Measurements from ENCODE around the gene SLC39A12. TPM values are rescaled to one million over a fixed set of nuclear protein-coding genes. Genes with fewer than 3 reads are reported as not detected.

Gene SLC39A12
- total RNA-seq, 2 donors from 2014 or later, result not detected

GRCh38 chr10:18044976-18045720 lies 93.4 kb downstream of the SLC39A12 start:
- no peak overlapping the region for H3K27ac Mint-ChIP-seq
- WGBS, 2 experiments (ENCODE audit: insufficient coverage in 1 of 2, insufficient read length in 1 of 2), result 87 to 88% methylated on average over 7 to 8 of the region's 8 CpGs
- H3K4me1 Mint-ChIP-seq, result peaks cover 7% of the 10 kb centered on the region
- H3K9me3 Mint-ChIP-seq, result no peaks in the 10 kb centered on the region
- H3K4me3 ChIP-seq (ENCODE audit: low read length), result no peak overlapping the region
- no peak overlapping the region for H3K27ac ChIP-seq (ENCODE audit: low read depth, low read length)
- peaks cover 4% of the 10 kb centered on the region for H3K4me1 ChIP-seq (ENCODE audit: control insufficient read depth, insufficient read depth, low read length)
- no peaks in the 10 kb centered on the region for H3K27me3 ChIP-seq (ENCODE audit: control insufficient read depth, insufficient read depth, low read length, poor library complexity, severe bottlenecking)
- H3K4me3 Mint-ChIP-seq, result no peak overlapping the region
- no peaks in the 10 kb centered on the region for H3K27me3 Mint-ChIP-seq (ENCODE audit: insufficient read depth)
- no peak for DNase-seq
- no peaks in the 10 kb centered on the region for H3K36me3 ChIP-seq (ENCODE audit: control insufficient read depth, insufficient read depth, low read length)
- no peaks in the 10 kb centered on the region for H3K9me3 ChIP-seq (ENCODE audit: control insufficient read depth, low read length)
- no peak for TF ChIP-seq CTCF (conservative IDR thresholded peaks at IDR 0.05)
- H3K36me3 Mint-ChIP-seq (ENCODE audit: low read depth), result no peaks in the 10 kb centered on the region
- H3K9ac ChIP-seq (ENCODE audit: extremely low read depth, low read length, poor library complexity, severe bottlenecking), result no peak overlapping the region

GRCh38 chr10:18056583-18056982 lies 104.9 kb downstream of the SLC39A12 start:
- Histone ChIP-seq H3K27ac (ENCODE audit: low read depth, low read length) (no peak overlapping the region), H3K36me3 (ENCODE audit: control insufficient read depth, insufficient read depth, low read length) (no peaks in the 10 kb centered on the region), H3K27me3 (ENCODE audit: control insufficient read depth, insufficient read depth, low read length, poor library complexity, severe bottlenecking) (no peaks in the 10 kb centered on the region), H3K4me3 (ENCODE audit: low read length) (no peak overlapping the region), H3K9ac (ENCODE audit: extremely low read depth, low read length, poor library complexity, severe bottlenecking) (no peak overlapping the region), H3K9me3 (ENCODE audit: control insufficient read depth, low read length) (peaks cover 17% of the 10 kb centered on the region), H3K4me1 (ENCODE audit: control insufficient read depth, insufficient read depth, low read length) (no peaks in the 10 kb centered on the region)
- no peak for DNase-seq
- 92% methylated on average over 1 of the region's 1 CpG; no CpG with 5 or more reads in 1 of the 2 experiments for WGBS, 2 experiments (ENCODE audit: insufficient coverage in 1 of 2, insufficient read length in 1 of 2)
- TF ChIP-seq CTCF (conservative IDR thresholded peaks at IDR 0.05), result no peak
- Mint-ChIP-seq H3K27ac (no peak overlapping the region), H3K4me3 (no peak overlapping the region), H3K4me1 (no peaks in the 10 kb centered on the region), H3K27me3 (ENCODE audit: insufficient read depth) (no peaks in the 10 kb centered on the region), H3K9me3 (peaks cover 13% of the 10 kb centered on the region), H3K36me3 (ENCODE audit: low read depth) (peaks cover 3% of the 10 kb centered on the region)

GRCh38 chr10:18059826-18060559 lies 108.3 kb downstream of the SLC39A12 start:
- no peak overlapping the region for H3K27ac ChIP-seq (ENCODE audit: low read depth, low read length)
- H3K27me3 ChIP-seq (ENCODE audit: control insufficient read depth, insufficient read depth, low read length, poor library complexity, severe bottlenecking), result no peaks in the 10 kb centered on the region
- no peak for TF ChIP-seq CTCF (conservative IDR thresholded peaks at IDR 0.05)

More at GRCh38 chr10:18059826-18060559, 108.3 kb downstream of the SLC39A12 start:
- WGBS, 2 experiments (ENCODE audit: insufficient coverage in 1 of 2, insufficient read length in 1 of 2), result 91 to 93% methylated on average over 14 to 19 of the region's 19 CpGs
- H3K9me3 Mint-ChIP-seq, result peaks cover 11% of the 10 kb centered on the region
- H3K4me1 Mint-ChIP-seq, result no peaks in the 10 kb centered on the region
- no peaks in the 10 kb centered on the region for H3K27me3 Mint-ChIP-seq (ENCODE audit: insufficient read depth)
- peaks cover 17% of the 10 kb centered on the region for H3K9me3 ChIP-seq (ENCODE audit: control insufficient read depth, low read length)
- H3K36me3 ChIP-seq (ENCODE audit: control insufficient read depth, insufficient read depth, low read length), result no peaks in the 10 kb centered on the region
- DNase-seq, result no peak
- H3K4me3 Mint-ChIP-seq, result no peak overlapping the region
- no peak overlapping the region for H3K4me3 ChIP-seq (ENCODE audit: low read length)
- H3K4me1 ChIP-seq (ENCODE audit: control insufficient read depth, insufficient read depth, low read length), result no peaks in the 10 kb centered on the region
- peaks cover 3% of the 10 kb centered on the region for H3K36me3 Mint-ChIP-seq (ENCODE audit: low read depth)
- H3K27ac Mint-ChIP-seq, result no peak overlapping the region
- no peak overlapping the region for H3K9ac ChIP-seq (ENCODE audit: extremely low read depth, low read length, poor library complexity, severe bottlenecking)

Data from endodermal cell (in vitro differentiated cells).